ENCODE results near the gene TMSB15A. TPM values are rescaled to one million over a fixed set of nuclear protein-coding genes. Genes with fewer than 3 reads are reported as not detected.

The TMSB15A gene
- total RNA-seq, 120 experiments from 2014 or later = 0.65 to 1.5 (median 0.84) TPM; not detected in 108

Other genes with a start within 250 kb of the TMSB15A start
- under 1 TPM in 25 of 120 experiments, not detected in 95; 0.21 to 0.91 (median 0.36) TPM for gene NXF2B, start 76.7 kb downstream of the TMSB15A start, total RNA-seq
- gene TCP11X2, start 44.9 kb downstream of the TMSB15A start, total RNA-seq = 1 to 10 TPM in 10 of 120 experiments, under 1 TPM in 25, not detected in 85; 0.30 to 2.3 (median 0.74) TPM
- gene ARMCX5, start 82.8 kb upstream of the TMSB15A start, total RNA-seq = 10 to 100 TPM in 91 of 120 experiments, 1 to 10 TPM in 29; 4.7 to 24.1 (median 12.2) TPM
- 100 to 1,000 TPM in 78 of 120 experiments, 10 to 100 TPM in 42; 50.9 to 168 (median 113) TPM for gene GPRASP1, start 134.7 kb upstream of the TMSB15A start, total RNA-seq
- 100 to 1,000 TPM in 18 of 120 experiments, 10 to 100 TPM in 102; 27.3 to 135 (median 78.9) TPM for gene GPRASP2, start 195.7 kb upstream of the TMSB15A start, total RNA-seq
- gene GPRASP3, start 204.0 kb upstream of the TMSB15A start, total RNA-seq = 10 to 100 TPM; 15.2 to 70.6 (median 45.4) TPM